ENCODE data around the gene TMEM59L.

TMEM59L gene

GRCh38 chr19:18660051-18660910 lies 47.6 kb downstream of the TMEM59L start:
- TF ChIP-seq POLR2A (IDR thresholded peaks at IDR 0.05; ENCODE audit: low read depth, low read length) = peak; percentile 10; the same call in 1 of the 2 replicates
- no peak for FAIRE-seq
- peak; percentile 96 for DNase-seq (ENCODE audit: insufficient read length, low spot score)

- no peak for TF ChIP-seq POLR2A (IDR thresholded peaks at IDR 0.05; ENCODE audit: low read depth, low read length)
- FAIRE-seq (no peak), DNase-seq (ENCODE audit: insufficient read length, low spot score) (no peak)
These were observed 48.4 kb downstream of the TMEM59L start for GRCh38 chr19:18660939-18661670.

DNA sequence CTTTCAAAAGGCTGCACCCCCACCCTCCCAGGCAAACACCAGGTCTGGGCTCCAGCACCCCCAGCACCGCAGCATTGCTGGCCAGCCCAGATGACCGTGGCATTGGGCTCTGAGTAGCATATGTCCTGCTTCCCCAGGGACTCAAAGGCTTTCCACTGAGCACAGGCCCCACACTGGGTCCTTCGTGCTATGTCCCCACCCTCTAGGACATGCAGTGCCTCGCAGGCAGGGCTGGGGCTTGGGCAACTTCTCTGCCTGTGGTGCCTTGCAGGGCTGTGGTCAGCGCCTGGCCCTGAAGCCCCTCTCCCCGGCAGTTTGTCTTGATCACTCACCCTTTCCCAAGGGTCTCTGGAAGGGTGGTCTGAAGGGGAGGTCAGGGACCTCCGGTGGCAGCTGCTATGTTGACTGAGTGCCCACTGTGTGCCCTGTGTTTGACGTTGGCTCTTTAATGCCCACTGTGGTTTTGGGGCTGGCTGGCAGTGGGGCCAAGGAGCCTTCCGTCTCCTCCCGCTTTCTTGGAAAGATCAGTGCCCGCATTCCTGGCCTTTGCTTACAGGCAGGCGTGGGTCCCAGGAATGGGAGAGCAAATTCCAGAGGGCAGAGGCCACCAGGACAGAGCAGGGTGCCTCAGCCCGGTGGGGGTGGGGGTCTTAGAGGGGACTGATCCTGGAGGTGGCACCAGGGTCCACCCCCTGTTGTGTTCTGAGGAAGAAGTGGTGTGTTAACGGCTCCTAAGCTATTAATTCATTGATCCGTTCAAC lies 50.5 kb downstream of the TMEM59L start:
- FAIRE-seq (no peak), DNase-seq (ENCODE audit: insufficient read length, low spot score) (no peak)
- TF ChIP-seq POLR2A (IDR thresholded peaks at IDR 0.05; ENCODE audit: low read depth, low read length) = no peak

DNA sequence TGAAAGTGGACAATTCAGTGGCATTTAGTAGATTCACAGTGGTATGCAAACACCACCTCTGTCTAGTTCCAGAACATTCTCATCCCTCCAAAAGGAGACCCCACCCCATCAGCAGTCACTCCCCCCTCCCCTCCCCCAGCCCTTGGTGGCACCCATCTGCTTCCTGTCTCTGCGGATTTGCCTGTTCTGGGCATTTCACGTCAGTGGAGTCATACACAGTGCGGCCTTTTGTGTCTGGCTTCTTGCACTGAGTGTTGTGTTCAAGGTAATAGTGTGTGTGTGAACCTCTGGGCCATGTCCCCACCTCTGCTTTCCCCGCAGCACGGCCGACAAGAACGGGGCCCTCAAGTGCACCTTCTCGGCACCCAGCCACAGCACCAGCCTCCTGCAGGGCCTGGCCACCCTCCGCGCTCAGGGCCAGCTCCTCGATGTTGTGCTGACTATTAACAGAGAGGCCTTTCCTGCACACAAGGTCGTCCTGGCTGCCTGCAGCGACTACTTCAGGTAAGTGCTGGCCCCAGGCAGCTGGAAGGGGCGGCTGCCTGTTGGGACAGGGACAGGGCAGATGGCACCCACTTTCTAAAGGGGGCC lies 51.4 kb downstream of the TMEM59L start:
- FAIRE-seq (no peak), DNase-seq (ENCODE audit: insufficient read length, low spot score) (no peak)
- no peak for TF ChIP-seq POLR2A (IDR thresholded peaks at IDR 0.05; ENCODE audit: low read depth, low read length)

- no peak for FAIRE-seq
- no peak for DNase-seq (ENCODE audit: insufficient read length, low spot score)
- TF ChIP-seq POLR2A (IDR thresholded peaks at IDR 0.05; ENCODE audit: low read depth, low read length) = no peak
These were observed 53.1 kb downstream of the TMEM59L start for GRCh38 chr19:18665771-18666202.

GRCh38 chr19:18666317-18666716 lies 53.6 kb downstream of the TMEM59L start:
- TF ChIP-seq POLR2A (IDR thresholded peaks at IDR 0.05; ENCODE audit: low read depth, low read length) = no peak
- DNase-seq (ENCODE audit: insufficient read length, low spot score) = no peak
- FAIRE-seq = no peak

- FAIRE-seq = no peak
- TF ChIP-seq POLR2A (IDR thresholded peaks at IDR 0.05; ENCODE audit: low read depth, low read length) = no peak
- no peak for DNase-seq (ENCODE audit: insufficient read length, low spot score)
These were observed 54.1 kb downstream of the TMEM59L start for GRCh38 chr19:18666784-18667183.

- DNase-seq (ENCODE audit: insufficient read length, low spot score) (no peak), FAIRE-seq (no peak)
- TF ChIP-seq POLR2A (IDR thresholded peaks at IDR 0.05; ENCODE audit: low read depth, low read length) = no peak
These were observed 55.0 kb downstream of the TMEM59L start for GRCh38 chr19:18667531-18668251.

GRCh38 chr19:18668252-18668631 lies 55.6 kb downstream of the TMEM59L start:
- DNase-seq (ENCODE audit: insufficient read length, low spot score) (no peak), FAIRE-seq (no peak)
- TF ChIP-seq POLR2A (IDR thresholded peaks at IDR 0.05; ENCODE audit: low read depth, low read length) = no peak

DNA sequence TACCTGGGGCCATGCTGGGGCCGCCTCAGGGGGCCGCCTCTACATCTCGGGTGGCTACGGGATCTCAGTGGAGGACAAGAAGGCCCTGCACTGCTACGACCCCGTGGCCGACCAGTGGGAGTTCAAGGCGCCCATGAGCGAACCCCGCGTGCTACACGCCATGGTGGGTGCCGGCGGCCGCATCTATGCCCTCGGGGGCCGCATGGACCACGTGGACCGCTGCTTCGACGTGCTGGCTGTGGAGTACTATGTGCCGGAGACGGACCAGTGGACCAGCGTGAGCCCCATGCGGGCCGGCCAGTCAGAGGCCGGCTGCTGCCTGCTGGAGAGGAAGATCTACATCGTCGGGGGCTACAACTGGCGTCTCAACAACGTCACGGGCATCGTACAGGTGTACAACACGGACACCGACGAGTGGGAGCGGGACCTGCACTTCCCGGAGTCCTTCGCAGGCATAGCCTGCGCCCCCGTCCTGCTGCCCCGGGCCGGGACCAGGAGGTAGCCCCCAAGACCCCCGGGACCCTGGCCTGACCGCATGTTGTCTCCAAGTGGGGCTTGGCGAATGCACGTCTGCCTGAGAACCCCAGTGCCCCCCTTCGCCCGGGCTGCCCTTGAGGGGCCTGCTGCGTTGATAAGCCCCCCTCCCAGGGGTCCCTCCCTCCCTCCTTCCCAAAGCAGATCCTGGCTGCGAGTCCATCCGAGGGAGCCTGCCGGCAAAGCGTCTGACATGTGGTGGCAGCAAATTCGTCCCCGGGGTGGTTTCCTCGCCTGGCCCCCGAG lies 56.3 kb downstream of the TMEM59L start:
- FAIRE-seq = no peak
- TF ChIP-seq POLR2A (IDR thresholded peaks at IDR 0.05; ENCODE audit: low read depth, low read length) = no peak
- no peak for DNase-seq (ENCODE audit: insufficient read length, low spot score)

- no peak for TF ChIP-seq POLR2A (IDR thresholded peaks at IDR 0.05; ENCODE audit: low read depth, low read length)
- DNase-seq (ENCODE audit: insufficient read length, low spot score) (no peak), FAIRE-seq (no peak)
These were observed 56.8 kb downstream of the TMEM59L start for GRCh38 chr19:18669524-18669817.

- no peak for TF ChIP-seq POLR2A (IDR thresholded peaks at IDR 0.05; ENCODE audit: low read depth, low read length)
- FAIRE-seq (no peak), DNase-seq (ENCODE audit: insufficient read length, low spot score) (no peak)
These were observed 57.2 kb downstream of the TMEM59L start for GRCh38 chr19:18669883-18670282.

DNA sequence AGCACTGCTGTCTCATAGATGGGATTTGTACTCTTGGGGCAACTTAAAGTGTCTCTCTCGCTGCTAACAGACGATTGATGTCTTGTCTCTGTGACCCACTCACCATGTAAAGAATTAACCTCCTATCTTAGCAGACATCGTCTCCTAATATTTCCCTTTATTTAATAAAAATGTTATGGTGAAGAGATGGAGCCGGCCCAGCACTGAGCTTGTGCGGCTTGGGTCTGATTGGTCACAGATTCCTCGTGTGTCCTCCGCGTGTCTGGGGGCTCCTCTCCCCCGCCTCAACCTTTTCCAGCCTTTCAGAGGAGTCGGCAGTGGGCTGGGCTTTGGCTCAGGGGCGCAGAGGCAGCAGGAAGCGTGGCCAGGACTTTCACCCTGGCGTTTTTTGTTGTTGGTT lies 57.6 kb downstream of the TMEM59L start:
- FAIRE-seq (no peak), DNase-seq (ENCODE audit: insufficient read length, low spot score) (no peak)
- no peak for TF ChIP-seq POLR2A (IDR thresholded peaks at IDR 0.05; ENCODE audit: low read depth, low read length)

All from H54 (cell line).